Smooth muscle cell of the brain vasculature (primary cell): Measurements from ENCODE around the gene RPA3.

Experiments used
- DNase-seq: peaks from one replicate; pipeline ENCODE4 v3.0.0-alpha.2; 2012; ENCODE audit warnings: low read depth, low spot score

Gene RPA3

DNA sequence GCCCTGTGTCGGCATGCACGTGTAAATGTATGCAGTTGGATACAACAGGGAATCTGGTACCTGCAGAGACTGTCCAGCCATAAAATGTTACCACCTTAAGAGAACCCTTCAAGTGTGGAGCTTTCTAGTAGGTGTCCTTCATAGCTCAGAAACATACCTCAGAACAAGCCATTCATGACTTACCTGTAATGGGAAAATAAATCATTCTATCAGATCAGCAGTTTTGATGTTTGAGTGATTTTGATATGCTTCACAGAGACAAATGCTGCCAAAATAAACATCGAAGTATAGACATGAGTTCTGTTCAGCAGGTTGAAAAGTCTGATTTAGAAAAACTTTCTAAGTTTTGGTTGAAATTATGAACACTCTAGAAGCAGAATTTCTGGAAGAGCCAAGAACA is 111.4 kb downstream of the RPA3 start:
- DNase-seq: no peak

GRCh38 chr7:7596176-7596575 is 122.2 kb downstream of the RPA3 start:
- no peak for DNase-seq

- peak; percentile 3 for DNase-seq
Observed at GRCh38 chr7:7595451-7595850, 123.0 kb downstream of the RPA3 start.
